Endothelial cell (in vitro differentiated cells): ENCODE results near the gene SPOCK1. TPM values are rescaled to one million over a fixed set of nuclear protein-coding genes. Genes with fewer than 3 reads are reported as not detected.

Experiments
- DNase-seq: peaks from one replicate; pipeline ENCODE4 v3.0.0; 2021; ENCODE audit warnings: low spot score
- H3K27ac Mint-ChIP-seq: one replicate; pipeline ENCODE4 v1.8.0; 2021; ENCODE audit warnings: mixed read lengths, inconsistent platforms; ENCODE audit not compliant: unreplicated experiment
- H3K27me3 Mint-ChIP-seq: one replicate; pipeline ENCODE4 v1.8.0; 2021; ENCODE audit warnings: mild to moderate bottlenecking, moderate library complexity, mixed read lengths, inconsistent platforms; ENCODE audit not compliant: unreplicated experiment
- H3K36me3 Mint-ChIP-seq: one replicate; pipeline ENCODE4 v1.8.0; 2021; ENCODE audit warnings: mild to moderate bottlenecking, low read depth, mixed read lengths, inconsistent platforms; ENCODE audit not compliant: unreplicated experiment
- H3K4me1 Mint-ChIP-seq: one replicate; pipeline ENCODE4 v1.8.0; 2021; ENCODE audit warnings: mild to moderate bottlenecking, mixed read lengths, inconsistent platforms; ENCODE audit not compliant: unreplicated experiment
- H3K4me3 Mint-ChIP-seq: one replicate; pipeline ENCODE4 v1.8.0; 2021; ENCODE audit warnings: mild to moderate bottlenecking, mixed read lengths, inconsistent platforms; ENCODE audit not compliant: unreplicated experiment
- H3K9me3 Mint-ChIP-seq: one replicate; pipeline ENCODE4 v1.8.0; 2021; ENCODE audit warnings: mixed read lengths, inconsistent platforms; ENCODE audit not compliant: unreplicated experiment
- CTCF ChIP-seq: fragments of 200-600 bp; sonication (generic); IDR thresholded peaks from one replicate; pipeline ENCODE4 v1.5.0; 2021; ENCODE audit warnings: antibody characterized with exemption; ENCODE audit not compliant: unreplicated experiment
- total RNA-seq: library from RNA; stranded (reverse); fragmentation: NEBNext Ultra II Directional; extraction: Animal tissue kit (Norgen Biotek cat#: 25700); gene quantifications from one replicate; pipeline ENCODE4 v1.2.1, GENCODE V29; 2021; ENCODE audit not compliant: unreplicated experiment

SPOCK1 gene
- total RNA-seq, 1 donor from 2014 or later = 8.7 TPM

- H3K9me3 Mint-ChIP-seq = no peaks in the 10 kb centered on the region
- DNase-seq = no peak
- no peaks in the 10 kb centered on the region for H3K27me3 Mint-ChIP-seq
- H3K4me1 Mint-ChIP-seq = no peaks in the 10 kb centered on the region
- H3K36me3 Mint-ChIP-seq = no peaks in the 10 kb centered on the region
- no peak for TF ChIP-seq CTCF
- no peak overlapping the region for H3K4me3 Mint-ChIP-seq
- H3K27ac Mint-ChIP-seq = no peak overlapping the region
Observed at GRCh38 chr5:137490591-137490990, 8.5 kb downstream of the SPOCK1 start.

- no peak for TF ChIP-seq CTCF
- H3K27ac Mint-ChIP-seq = no peak overlapping the region
- H3K9me3 Mint-ChIP-seq = no peaks in the 10 kb centered on the region
- no peaks in the 10 kb centered on the region for H3K4me1 Mint-ChIP-seq
- no peaks in the 10 kb centered on the region for H3K27me3 Mint-ChIP-seq
- no peak for DNase-seq
- H3K4me3 Mint-ChIP-seq = no peak overlapping the region
- no peaks in the 10 kb centered on the region for H3K36me3 Mint-ChIP-seq
Observed at GRCh38 chr5:137488974-137489373, 10.2 kb downstream of the SPOCK1 start.

- TF ChIP-seq CTCF = no peak
- Mint-ChIP-seq H3K36me3 (no peaks in the 10 kb centered on the region), H3K27ac (no peak overlapping the region), H3K27me3 (no peaks in the 10 kb centered on the region), H3K4me3 (no peak overlapping the region), H3K9me3 (no peaks in the 10 kb centered on the region), H3K4me1 (no peaks in the 10 kb centered on the region)
- DNase-seq = no peak
Observed at GRCh38 chr5:137488516-137488915, 10.6 kb downstream of the SPOCK1 start.

GRCh38 chr5:137487600-137487999 lies 11.5 kb downstream of the SPOCK1 start:
- TF ChIP-seq CTCF = no peak
- H3K27ac Mint-ChIP-seq = no peak overlapping the region
- H3K4me1 Mint-ChIP-seq = no peaks in the 10 kb centered on the region
- no peak overlapping the region for H3K4me3 Mint-ChIP-seq
- no peaks in the 10 kb centered on the region for H3K27me3 Mint-ChIP-seq
- H3K36me3 Mint-ChIP-seq = no peaks in the 10 kb centered on the region
- H3K9me3 Mint-ChIP-seq = no peaks in the 10 kb centered on the region
- DNase-seq = no peak

- H3K27ac Mint-ChIP-seq = no peak overlapping the region
- no peak for TF ChIP-seq CTCF
- H3K4me1 Mint-ChIP-seq = no peaks in the 10 kb centered on the region
- H3K36me3 Mint-ChIP-seq = no peaks in the 10 kb centered on the region
- no peak for DNase-seq
- no peak overlapping the region for H3K4me3 Mint-ChIP-seq
- H3K9me3 Mint-ChIP-seq = no peaks in the 10 kb centered on the region
- no peaks in the 10 kb centered on the region for H3K27me3 Mint-ChIP-seq
Observed at GRCh38 chr5:137486707-137487106, 12.4 kb downstream of the SPOCK1 start.
